ENCODE data around the gene LUC7L3. TPM values are rescaled to one million over a fixed set of nuclear protein-coding genes. Genes with fewer than 3 reads are reported as not detected.

The LUC7L3 gene
- total and polyA plus RNA-seq, 2 of the 13 experiments (the other 11 are each of a cell fraction or from before 2014, with no cell fraction given): 108 to 120 TPM

GRCh38 chr17:50737118-50737698 is 17.8 kb downstream of the LUC7L3 start (continued):
- TF ChIP-seq TERF1 (CRISPR knock-in tag; IDR thresholded peaks at IDR 0.05) (no peak), KMT2A (CRISPR knock-in tag; IDR thresholded peaks at IDR 0.05) (no peak), KLF15 (CRISPR knock-in tag; IDR thresholded peaks at IDR 0.05; ENCODE audit: borderline replicate concordance) (no peak), SALL2 (CRISPR knock-in tag; IDR thresholded peaks at IDR 0.05) (no peak), MAFK (conservative IDR thresholded peaks at IDR 0.05 in 1 of 2, IDR thresholded peaks at IDR 0.05 in 1 of 2; ENCODE audit: low read length in 2 of 2) (peak in 1 of 2 experiments; percentile 51; a peak in 2 of 4 replicates), FOSL2 (CRISPR knock-in tag; IDR thresholded peaks at IDR 0.05) (0 out of 2 replicates have a peak, but pooled peaks have one; percentile 4), CENPT (CRISPR knock-in tag; IDR thresholded peaks at IDR 0.05; ENCODE audit: low read depth) (no peak), KLF9 (CRISPR knock-in tag; IDR thresholded peaks at IDR 0.05; ENCODE audit: low read depth) (no peak), PAF1 (CRISPR knock-in tag; IDR thresholded peaks at IDR 0.05) (0 out of 2 replicates have a peak, but pooled peaks have one; percentile 36), CHD2 (IDR thresholded peaks at IDR 0.05; ENCODE audit: low read depth, low read length) (no peak), FUBP1 (CRISPR knock-in tag; IDR thresholded peaks at IDR 0.05; ENCODE audit: borderline replicate concordance) (no peak), TARDBP (CRISPR knock-in tag; IDR thresholded peaks at IDR 0.05) (no peak), ZNF180 (CRISPR knock-in tag; IDR thresholded peaks at IDR 0.05; ENCODE audit: borderline replicate concordance, low read depth) (no peak)
- TF ChIP-seq, protein P1, sequence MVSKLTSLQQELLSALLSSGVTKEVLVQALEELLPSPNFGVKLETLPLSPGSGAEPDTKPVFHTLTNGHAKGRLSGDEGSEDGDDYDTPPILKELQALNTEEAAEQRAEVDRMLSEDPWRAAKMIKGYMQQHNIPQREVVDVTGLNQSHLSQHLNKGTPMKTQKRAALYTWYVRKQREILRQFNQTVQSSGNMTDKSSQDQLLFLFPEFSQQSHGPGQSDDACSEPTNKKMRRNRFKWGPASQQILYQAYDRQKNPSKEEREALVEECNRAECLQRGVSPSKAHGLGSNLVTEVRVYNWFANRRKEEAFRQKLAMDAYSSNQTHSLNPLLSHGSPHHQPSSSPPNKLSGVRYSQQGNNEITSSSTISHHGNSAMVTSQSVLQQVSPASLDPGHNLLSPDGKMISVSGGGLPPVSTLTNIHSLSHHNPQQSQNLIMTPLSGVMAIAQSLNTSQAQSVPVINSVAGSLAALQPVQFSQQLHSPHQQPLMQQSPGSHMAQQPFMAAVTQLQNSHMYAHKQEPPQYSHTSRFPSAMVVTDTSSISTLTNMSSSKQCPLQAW (CRISPR knock-in tag; IDR thresholded peaks at IDR 0.05): no peak
- TF ChIP-seq, protein P2, sequence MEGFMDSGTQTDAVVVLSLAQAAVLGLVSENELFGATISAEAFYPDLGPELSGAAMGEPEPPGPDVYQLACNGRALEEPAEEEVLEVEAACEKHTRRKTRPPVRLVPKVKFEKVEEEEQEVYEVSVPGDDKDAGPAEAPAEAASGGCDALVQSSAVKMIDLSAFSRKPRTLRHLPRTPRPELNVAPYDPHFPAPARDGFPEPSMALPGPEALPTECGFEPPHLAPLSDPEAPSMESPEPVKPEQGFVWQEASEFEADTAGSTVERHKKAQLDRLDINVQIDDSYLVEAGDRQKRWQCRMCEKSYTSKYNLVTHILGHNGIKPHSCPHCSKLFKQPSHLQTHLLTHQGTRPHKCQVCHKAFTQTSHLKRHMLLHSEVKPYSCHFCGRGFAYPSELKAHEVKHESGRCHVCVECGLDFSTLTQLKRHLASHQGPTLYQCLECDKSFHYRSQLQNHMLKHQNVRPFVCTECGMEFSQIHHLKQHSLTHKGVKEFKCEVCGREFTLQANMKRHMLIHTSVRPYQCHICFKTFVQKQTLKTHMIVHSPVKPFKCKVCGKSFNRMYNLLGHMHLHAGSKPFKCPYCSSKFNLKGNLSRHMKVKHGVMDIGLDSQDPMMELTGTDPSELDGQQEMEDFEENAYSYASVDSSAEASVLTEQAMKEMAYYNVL (CRISPR knock-in tag; IDR thresholded peaks at IDR 0.05; ENCODE audit: borderline replicate concordance): no peak
- TF ChIP-seq, protein P3, sequence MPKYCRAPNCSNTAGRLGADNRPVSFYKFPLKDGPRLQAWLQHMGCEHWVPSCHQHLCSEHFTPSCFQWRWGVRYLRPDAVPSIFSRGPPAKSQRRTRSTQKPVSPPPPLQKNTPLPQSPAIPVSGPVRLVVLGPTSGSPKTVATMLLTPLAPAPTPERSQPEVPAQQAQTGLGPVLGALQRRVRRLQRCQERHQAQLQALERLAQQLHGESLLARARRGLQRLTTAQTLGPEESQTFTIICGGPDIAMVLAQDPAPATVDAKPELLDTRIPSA (CRISPR knock-in tag; IDR thresholded peaks at IDR 0.05; ENCODE audit: borderline replicate concordance): no peak
